ENCODE data around the gene ACAP2.

- TF ChIP-seq POLR2AphosphoS5 (IDR thresholded peaks at IDR 0.05): no peak
- no peak for TF ChIP-seq CTCF (IDR thresholded peaks at IDR 0.05)
- no peak for TF ChIP-seq POLR2A (IDR thresholded peaks at IDR 0.05; ENCODE audit: low read depth)
Measured at GRCh38 chr3:195443391-195443989, 670 bp upstream of the ACAP2 start.
